ENCODE data around the gene C2CD4A.

Gene C2CD4A

GRCh38 chr15:62060113-62060895 is 6.5 kb upstream of the C2CD4A start, which contains the start of gene VPS13C:
TSS of gene VPS13C (minus strand) at chr15:62060447. CDS start at chr15:62060374, 73 bp downstream.
- DNase-seq (ENCODE audit: low spot score), result peak; percentile 92

DNA sequence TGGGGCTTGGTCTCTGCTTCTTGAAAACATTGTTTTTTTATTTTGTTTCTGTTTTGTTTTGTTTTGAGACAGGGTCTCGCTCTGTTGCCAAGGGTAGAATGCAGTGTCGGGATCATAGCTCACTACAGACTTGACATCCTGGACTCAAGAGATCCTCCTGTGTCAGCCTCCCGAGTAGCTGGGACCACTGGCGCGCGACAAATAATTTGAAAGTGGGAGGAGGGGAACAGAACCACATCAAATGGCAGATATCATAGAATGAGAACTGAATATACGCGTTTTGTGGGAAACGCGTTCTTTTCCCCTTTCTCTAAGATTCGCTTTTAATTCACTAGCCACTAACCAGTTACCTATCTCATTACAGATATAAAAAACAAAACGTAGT is 5.9 kb upstream of the C2CD4A start:
- no peak for DNase-seq (ENCODE audit: low spot score)

- DNase-seq (ENCODE audit: low spot score), result no peak
Measured at GRCh38 chr15:62063825-62064635, 2.7 kb upstream of the C2CD4A start.

DNA sequence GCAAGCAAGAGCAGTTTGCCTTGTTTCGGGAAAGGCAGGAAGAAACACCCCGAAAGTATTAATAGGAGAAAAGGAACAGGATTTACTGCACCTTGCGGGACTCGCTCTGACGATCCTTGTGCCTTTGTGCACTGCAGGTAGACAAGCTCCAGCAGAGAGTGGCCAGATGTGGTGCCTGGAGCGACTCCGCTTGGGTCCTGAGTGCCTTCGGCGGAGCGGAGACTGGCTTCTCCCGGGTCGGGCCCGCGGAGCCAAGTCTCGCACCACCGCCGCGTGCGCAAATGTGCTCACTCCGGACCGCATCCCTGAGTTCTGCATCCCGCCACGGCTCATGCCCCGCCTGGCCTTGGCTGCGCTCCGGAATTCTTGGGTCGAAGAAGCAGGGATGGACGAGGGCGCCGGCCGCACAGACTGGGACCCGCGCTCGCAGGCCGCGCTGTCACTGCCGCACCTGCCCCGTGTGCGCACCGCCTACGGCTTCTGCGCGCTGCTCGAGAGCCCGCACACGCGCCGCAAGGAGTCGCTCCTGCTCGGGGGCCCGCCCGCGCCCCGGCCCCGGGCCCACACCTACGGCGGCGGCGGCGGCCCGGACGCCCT is 769 bp downstream of the C2CD4A start:
- no peak for DNase-seq (ENCODE audit: low spot score)

GRCh38 chr15:62068071-62068809 is 1.5 kb downstream of the C2CD4A start:
- DNase-seq (ENCODE audit: low spot score), result no peak

DNA sequence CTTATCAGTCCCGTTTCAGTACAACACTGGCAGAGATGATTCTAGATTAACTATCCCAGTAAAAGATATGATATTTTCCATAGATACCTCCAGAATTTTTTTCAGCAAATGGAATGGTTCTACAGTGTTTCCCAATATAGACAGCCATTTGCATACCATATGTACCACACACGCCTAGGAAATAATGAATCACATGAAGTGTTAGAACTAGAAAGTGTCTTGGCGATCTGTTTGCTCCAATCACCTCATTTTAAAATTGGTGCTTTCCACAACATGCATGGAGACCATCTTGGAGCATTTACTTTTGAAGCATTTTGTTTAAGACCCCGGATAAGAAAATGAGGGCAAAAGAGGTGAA is 2.0 kb downstream of the C2CD4A start:
- no peak for DNase-seq (ENCODE audit: low spot score)

GRCh38 chr15:62069551-62069950 is 2.8 kb downstream of the C2CD4A start:
- no peak for DNase-seq (ENCODE audit: low spot score)

- DNase-seq (ENCODE audit: low spot score), result peak; percentile 41
Measured at GRCh38 chr15:62071711-62072308, 5.0 kb downstream of the C2CD4A start.

GRCh38 chr15:62075595-62076277 is 9.0 kb downstream of the C2CD4A start:
- no peak for DNase-seq (ENCODE audit: low spot score)

DNA sequence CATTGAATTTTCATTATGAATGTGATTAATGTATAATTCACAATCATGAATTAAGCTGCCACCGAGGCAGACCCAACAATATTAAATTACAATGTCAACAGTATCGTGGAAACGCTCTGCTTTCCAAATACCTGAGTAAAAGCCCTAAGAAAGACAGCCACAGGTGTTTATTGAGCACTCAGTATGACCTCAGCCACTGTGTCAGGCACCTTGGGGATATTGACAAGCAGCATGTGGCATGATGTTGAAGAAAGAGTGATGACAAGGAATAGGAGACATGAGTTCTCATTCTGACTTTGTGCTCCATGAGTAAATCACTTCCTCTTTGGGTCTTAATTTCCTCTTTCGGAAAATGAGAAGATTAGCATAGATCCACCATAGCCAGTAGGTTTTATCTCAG is 12.8 kb downstream of the C2CD4A start:
- no peak for DNase-seq (ENCODE audit: low spot score)

DNA sequence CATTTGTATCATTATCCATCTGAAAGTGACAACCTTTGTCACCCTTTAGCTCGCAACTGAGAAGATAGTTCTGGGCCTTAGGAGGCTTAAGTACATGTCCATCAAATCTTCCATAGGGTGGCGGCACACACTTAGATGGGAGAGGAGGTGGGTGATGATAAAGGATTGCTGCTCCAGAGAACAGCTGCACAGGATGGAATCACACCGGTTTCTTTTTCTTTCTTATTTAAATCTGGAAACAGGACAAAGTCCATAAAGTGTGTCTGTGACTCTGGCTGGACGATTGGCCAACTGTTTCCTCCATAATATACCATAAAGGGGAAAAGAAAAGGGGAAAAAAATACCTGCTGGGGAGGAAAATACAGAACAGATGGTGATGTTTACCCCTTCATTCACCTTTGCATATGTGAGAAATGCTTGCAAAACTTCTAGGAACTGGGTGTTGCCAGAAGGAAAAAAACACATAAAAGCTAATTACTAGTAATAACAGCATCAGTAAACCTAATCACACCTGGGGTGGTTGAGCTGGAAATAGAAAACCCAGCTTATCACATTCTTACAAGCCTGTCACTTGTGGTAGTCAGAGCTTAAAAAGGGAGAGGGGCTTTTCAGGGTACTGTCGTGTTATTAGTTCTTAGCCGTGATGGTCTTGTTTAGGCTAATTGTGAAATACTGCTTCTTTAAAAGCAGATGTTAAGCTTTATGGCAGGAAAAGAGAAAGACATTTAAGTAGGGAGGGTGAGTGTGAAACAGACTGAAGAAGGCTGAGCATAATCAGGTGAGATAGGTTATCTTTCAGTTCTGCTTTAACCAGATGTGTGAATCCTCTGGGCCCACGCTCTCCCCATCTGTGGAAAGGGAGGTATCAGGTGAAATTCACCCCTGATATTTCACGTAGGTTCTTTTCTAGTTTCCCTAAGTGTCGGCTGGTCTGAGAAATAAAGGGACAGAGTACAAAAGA is 16.7 kb downstream of the C2CD4A start:
- DNase-seq (ENCODE audit: low spot score), result no peak

- no peak for DNase-seq (ENCODE audit: low spot score)
Measured at GRCh38 chr15:62085740-62086139, 19.0 kb downstream of the C2CD4A start.

DNA sequence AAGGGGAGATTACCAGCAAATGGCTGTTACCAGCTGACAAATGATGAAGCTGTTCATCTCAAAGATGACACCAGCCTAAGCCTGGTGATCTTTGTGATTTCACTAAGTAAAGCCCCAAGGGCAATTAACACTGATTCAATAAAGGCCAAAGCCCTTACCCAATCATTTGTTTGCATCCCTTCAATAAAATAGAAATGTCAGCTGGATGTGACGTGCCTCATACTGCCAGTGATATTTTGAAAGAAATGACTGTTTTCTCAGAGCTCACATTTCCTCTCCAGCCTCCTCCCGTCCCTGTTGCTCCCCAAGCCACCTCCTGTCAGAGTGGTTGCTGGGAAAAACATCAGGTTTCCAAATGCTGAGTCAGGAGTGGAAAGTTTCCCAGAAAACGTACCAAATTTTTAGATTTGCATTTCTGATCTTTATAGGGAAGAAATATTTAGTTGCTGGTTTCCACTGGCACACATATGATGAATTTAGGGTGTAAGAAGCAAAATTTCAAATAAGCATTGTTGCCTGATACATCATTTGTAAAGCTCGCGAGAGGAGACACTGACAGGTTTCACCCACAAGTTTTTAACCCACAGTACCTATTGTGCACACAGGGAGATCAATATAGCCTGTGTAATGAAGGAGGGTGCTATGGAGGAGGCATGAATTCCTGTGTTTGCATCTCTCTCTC is 21.0 kb downstream of the C2CD4A start:
- DNase-seq (ENCODE audit: low spot score), result no peak

- DNase-seq (ENCODE audit: low spot score), result no peak
Measured at GRCh38 chr15:62088353-62088693, 21.5 kb downstream of the C2CD4A start.

DNA sequence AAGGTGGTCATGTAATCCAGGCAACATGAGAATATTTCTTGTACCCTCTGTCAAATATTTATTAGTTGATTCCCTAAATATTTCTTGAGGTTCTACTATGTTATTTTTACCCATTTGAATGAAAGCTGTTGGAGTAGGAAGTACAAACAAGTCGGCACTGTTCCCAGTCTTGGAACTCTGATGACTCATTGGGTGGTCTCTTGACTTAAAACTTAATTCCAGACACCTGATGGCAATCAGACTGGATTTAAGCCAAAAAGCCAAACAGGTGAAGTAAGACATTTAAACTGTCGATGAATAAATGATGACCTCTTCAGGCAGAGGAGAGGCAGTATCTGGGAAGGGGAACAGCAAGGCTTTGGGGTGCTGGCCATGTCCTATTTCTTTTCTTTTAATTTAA is 22.8 kb downstream of the C2CD4A start:
- no peak for DNase-seq (ENCODE audit: low spot score)

- DNase-seq (ENCODE audit: low spot score), result no peak
Measured at GRCh38 chr15:62090988-62091387, 24.2 kb downstream of the C2CD4A start.

DNA sequence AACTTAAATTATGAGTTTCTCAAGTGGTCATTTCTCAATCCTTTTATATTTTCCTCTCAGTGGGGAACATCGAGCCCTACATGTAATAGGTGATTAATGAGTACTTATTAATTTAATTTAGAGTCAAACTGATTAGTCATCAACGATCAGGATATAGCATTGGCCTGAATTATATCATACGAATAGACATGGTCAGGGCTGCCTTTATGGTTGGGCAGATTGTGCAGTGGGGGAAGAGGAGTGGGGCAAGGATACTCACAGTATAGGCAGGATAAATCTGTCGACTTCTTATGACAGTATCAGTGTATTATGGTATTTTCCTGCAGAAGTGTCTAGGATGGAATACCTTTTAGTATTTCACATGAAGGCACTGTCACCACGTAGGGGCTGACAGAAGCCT is 27.0 kb downstream of the C2CD4A start:
- DNase-seq (ENCODE audit: low spot score), result no peak

DNA sequence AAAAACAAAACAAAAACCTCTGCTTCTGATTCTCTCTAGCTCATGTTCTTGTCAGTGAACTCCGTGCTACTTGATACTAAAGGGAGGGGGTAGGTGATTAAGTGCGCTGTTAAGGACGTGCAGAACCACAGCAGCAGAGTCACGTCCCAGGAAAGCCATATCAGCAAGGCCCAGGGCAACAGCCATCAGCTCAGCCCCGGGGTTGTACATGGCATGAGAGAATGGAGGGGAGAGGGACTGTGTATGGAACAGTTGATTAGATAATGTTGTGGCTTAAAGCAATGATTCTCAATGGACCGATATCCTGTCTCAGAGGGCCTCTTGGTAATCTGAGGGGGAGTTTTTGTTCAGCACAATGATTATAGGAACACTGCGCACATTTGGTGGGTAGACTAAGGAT is 27.6 kb downstream of the C2CD4A start:
- DNase-seq (ENCODE audit: low spot score), result no peak

GRCh38 chr15:62099094-62099601 is 32.4 kb downstream of the C2CD4A start:
- no peak for DNase-seq (ENCODE audit: low spot score)
